Skeletal muscle tissue (tissue), 4 donors: ENCODE measurements around the gene TLR9. TPM values are rescaled to one million over a fixed set of nuclear protein-coding genes. Genes with fewer than 3 reads are reported as not detected.
A peak's percentile ranks its signal among the peaks of the same experiment; 100 is the strongest.
"Not testable (repeated sequence)": the region's sequence is repeated elsewhere in the genome, so short reads cannot be mapped to it uniquely, and the experiment has no call there.

Experiments
- H3K27ac ChIP-seq: one replicate; pipeline ENCODE4 v1.7.0; 2013; ENCODE audit warnings: mild to moderate bottlenecking, low read depth, low read length, inconsistent platforms
- H3K27me3 ChIP-seq, 3 donors: one replicate each; pipeline ENCODE4 v1.7.0; 2013; ENCODE audit warnings: low read length in 3 of 3; ENCODE audit not compliant: control insufficient read depth in 3 of 3, insufficient read depth in 3 of 3
- H3K36me3 ChIP-seq, 3 donors: one replicate each; pipeline ENCODE4 v1.7.0; 2013; ENCODE audit warnings: low read length in 3 of 3; ENCODE audit not compliant: control insufficient read depth in 3 of 3, insufficient read depth in 3 of 3
- H3K4me1 ChIP-seq, 3 donors: one replicate each; pipeline ENCODE4 v1.7.0; 2013; ENCODE audit warnings: low read length in 3 of 3, mild to moderate bottlenecking in 3 of 3; ENCODE audit not compliant: control insufficient read depth in 3 of 3, insufficient read depth in 3 of 3
- H3K4me3 ChIP-seq, 3 donors: one replicate each; pipeline ENCODE4 v1.7.0; 2013; ENCODE audit warnings: low read length in 3 of 3
- H3K9ac ChIP-seq, 3 donors: one replicate each; pipeline ENCODE4 v1.7.0; 2013; ENCODE audit warnings: low read length in 3 of 3, mild to moderate bottlenecking in 3 of 3, moderate library complexity in 2 of 3, low read depth in 1 of 3
- H3K9me3 ChIP-seq, 3 donors: one replicate each; pipeline ENCODE4 v1.7.0; 2013; ENCODE audit warnings: low read length in 3 of 3; ENCODE audit not compliant: control insufficient read depth in 3 of 3
- total RNA-seq: library from RNA; depleted of rRNA; stranded (reverse); fragments of >200 nt; gene quantifications from one replicate; pipeline ENCODE4 v1.2.3, GENCODE V29; 2014
- donor health status: Osteomylitis.

The TLR9 gene
- not detected for total RNA-seq

- Histone ChIP-seq H3K9me3 (no peaks in the 10 kb centered on the region), H3K27ac (no peak within 1 kb of the TSS), H3K27me3 (no peaks in the 10 kb centered on the region), H3K9ac (no peak within 1 kb of the TSS), H3K4me1 (peaks cover 14 to 21% (median 15%) of the 10 kb centered on the region in 3 donors), H3K36me3 (peaks cover 31 to 39% (median 32%) of the 10 kb centered on the region in 3 donors), H3K4me3 (no peak within 1 kb of the TSS)
Measured at GRCh38 chr3:52225452-52226228, at the start of gene TLR9. TSS of gene TLR9 (minus strand) at chr3:52225645. CDS start at chr3:52225529, 116 bp downstream.

- H3K27me3 ChIP-seq, H3K4me3 ChIP-seq, H3K36me3 ChIP-seq, H3K27ac ChIP-seq, H3K9me3 ChIP-seq, H3K9ac ChIP-seq: not testable (repeated sequence)
- peaks cover 44 to 58% (median 46%) of the 10 kb centered on the region in 3 donors for H3K4me1 ChIP-seq
Measured at GRCh38 chr3:52274781-52275180, 49.3 kb upstream of the TLR9 start.

GRCh38 chr3:52272831-52273230 lies 47.4 kb upstream of the TLR9 start:
- H3K36me3 ChIP-seq = peaks cover 8 to 20% (median 18%) of the 10 kb centered on the region in 3 donors
- no peak overlapping the region for H3K27ac ChIP-seq
- H3K4me3 ChIP-seq = no peak overlapping the region
- H3K9me3 ChIP-seq = no peaks in the 10 kb centered on the region
- H3K9ac ChIP-seq = no peak overlapping the region
- peaks cover 38 to 52% (median 44%) of the 10 kb centered on the region in 3 donors for H3K4me1 ChIP-seq
- H3K27me3 ChIP-seq = no peaks in the 10 kb centered on the region

GRCh38 chr3:52272172-52272571 lies 46.7 kb upstream of the TLR9 start:
- not testable (repeated sequence) for H3K9ac ChIP-seq, H3K4me3 ChIP-seq, H3K27me3 ChIP-seq, H3K9me3 ChIP-seq, H3K27ac ChIP-seq
- peaks cover 37 to 47% (median 44%) of the 10 kb centered on the region in 3 donors for H3K4me1 ChIP-seq
- peaks cover 10 to 25% (median 23%) of the 10 kb centered on the region in 3 donors for H3K36me3 ChIP-seq

GRCh38 chr3:52270252-52270754 lies 44.9 kb upstream of the TLR9 start:
- no peaks in the 10 kb centered on the region for H3K9me3 ChIP-seq
- peak overlapping the region; percentile 50 for H3K27ac ChIP-seq
- H3K9ac ChIP-seq = no peak overlapping the region
- H3K36me3 ChIP-seq = peaks cover 26 to 40% (median 38%) of the 10 kb centered on the region in 3 donors
- H3K4me1 ChIP-seq = peaks cover 20 to 31% (median 30%) of the 10 kb centered on the region in 3 donors
- H3K4me3 ChIP-seq = no peak overlapping the region
- H3K27me3 ChIP-seq = no peaks in the 10 kb centered on the region

GRCh38 chr3:52269776-52270175 lies 44.3 kb upstream of the TLR9 start:
- H3K27ac ChIP-seq = peak overlapping the region; percentile 50
- no peak overlapping the region for H3K4me3 ChIP-seq
- H3K36me3 ChIP-seq = peaks cover 26 to 41% (median 39%) of the 10 kb centered on the region in 3 donors
- H3K9ac ChIP-seq = no peak overlapping the region
- no peaks in the 10 kb centered on the region for H3K9me3 ChIP-seq
- no peaks in the 10 kb centered on the region for H3K27me3 ChIP-seq
- peaks cover 20 to 31% (median 25%) of the 10 kb centered on the region in 3 donors for H3K4me1 ChIP-seq

GRCh38 chr3:52268036-52268435 lies 42.6 kb upstream of the TLR9 start:
- Histone ChIP-seq H3K4me1 (peaks cover 19 to 26% (median 23%) of the 10 kb centered on the region in 3 donors), H3K4me3 (no peak overlapping the region), H3K27me3 (no peaks in the 10 kb centered on the region), H3K9me3 (no peaks in the 10 kb centered on the region), H3K36me3 (peaks cover 36 to 57% (median 53%) of the 10 kb centered on the region in 3 donors), H3K27ac (no peak overlapping the region), H3K9ac (no peak overlapping the region)

- H3K9ac ChIP-seq = no peak overlapping the region
- no peak overlapping the region for H3K27ac ChIP-seq
- no peaks in the 10 kb centered on the region for H3K9me3 ChIP-seq
- H3K4me1 ChIP-seq = peaks cover under 1 to 7% (median 2%) of the 10 kb centered on the region in 3 donors
- peaks cover 49 to 76% (median 68%) of the 10 kb centered on the region in 3 donors for H3K36me3 ChIP-seq
- no peaks in the 10 kb centered on the region for H3K27me3 ChIP-seq
- H3K4me3 ChIP-seq = no peak overlapping the region
Measured at GRCh38 chr3:52265387-52265786, 39.9 kb upstream of the TLR9 start.

GRCh38 chr3:52262447-52262846 lies 37.0 kb upstream of the TLR9 start:
- Histone ChIP-seq H3K36me3 (peaks cover 66 to 89% (median 80%) of the 10 kb centered on the region in 3 donors), H3K27me3 (no peaks in the 10 kb centered on the region), H3K27ac (no peak overlapping the region), H3K4me1 (no peaks in the 10 kb centered on the region), H3K4me3 (no peak overlapping the region), H3K9me3 (no peaks in the 10 kb centered on the region), H3K9ac (no peak overlapping the region)

GRCh38 chr3:52259448-52259847 lies 34.0 kb upstream of the TLR9 start:
- no peaks in the 10 kb centered on the region for H3K27me3 ChIP-seq
- no peaks in the 10 kb centered on the region for H3K4me1 ChIP-seq
- no peak overlapping the region for H3K4me3 ChIP-seq
- H3K9ac ChIP-seq = no peak overlapping the region
- no peaks in the 10 kb centered on the region for H3K9me3 ChIP-seq
- H3K27ac ChIP-seq = no peak overlapping the region
- peaks cover 72 to 93% (median 82%) of the 10 kb centered on the region in 3 donors for H3K36me3 ChIP-seq
